ENCODE measurements around the gene KCNJ10.

Gene KCNJ10

GRCh38 chr1:160020196-160020595, 49.8 kb downstream of the KCNJ10 start:
- DNase-seq: no peak

- no peak for DNase-seq
These were observed 51.1 kb downstream of the KCNJ10 start for GRCh38 chr1:160018900-160019299.

GRCh38 chr1:160018347-160018746, 51.6 kb downstream of the KCNJ10 start:
- DNase-seq: no peak

GRCh38 chr1:160017592-160017991, 52.4 kb downstream of the KCNJ10 start:
- DNase-seq: no peak

- DNase-seq: no peak
These were observed 58.2 kb downstream of the KCNJ10 start for GRCh38 chr1:160011781-160012180.

GRCh38 chr1:160009801-160010200, 60.2 kb downstream of the KCNJ10 start:
- no peak for DNase-seq

GRCh38 chr1:160009081-160009480, 60.9 kb downstream of the KCNJ10 start:
- no peak for DNase-seq

GRCh38 chr1:160007577-160008200, 62.3 kb downstream of the KCNJ10 start:
- peak in 1 of 2 experiments; percentile 38 for DNase-seq

GRCh38 chr1:160006312-160006940, 63.5 kb downstream of the KCNJ10 start:
- peak in 1 of 2 experiments; percentile 74 for DNase-seq

- no peak for DNase-seq
These were observed 64.9 kb downstream of the KCNJ10 start for GRCh38 chr1:160005070-160005469.

- no peak for DNase-seq
These were observed 65.5 kb downstream of the KCNJ10 start for GRCh38 chr1:160004425-160004824.

GRCh38 chr1:160004001-160004400, 66.0 kb downstream of the KCNJ10 start:
- no peak for DNase-seq

GRCh38 chr1:160001440-160001839, 68.5 kb downstream of the KCNJ10 start:
- no peak for DNase-seq

- DNase-seq: no peak
These were observed 70.8 kb downstream of the KCNJ10 start for GRCh38 chr1:159999204-159999603.

GRCh38 chr1:159996653-159997052, 73.3 kb downstream of the KCNJ10 start:
- DNase-seq: no peak

- no peak for DNase-seq
These were observed 75.1 kb downstream of the KCNJ10 start for GRCh38 chr1:159994896-159995295.

GRCh38 chr1:159993911-159994310, 76.0 kb downstream of the KCNJ10 start:
- no peak for DNase-seq

GRCh38 chr1:159992161-159992560, 77.8 kb downstream of the KCNJ10 start:
- no peak for DNase-seq

- no peak for DNase-seq
These were observed 78.4 kb downstream of the KCNJ10 start for GRCh38 chr1:159991513-159991912.

GRCh38 chr1:159990005-159990404, 80.0 kb downstream of the KCNJ10 start:
- no peak for DNase-seq

GRCh38 chr1:159989581-159989980, 80.4 kb downstream of the KCNJ10 start:
- DNase-seq: no peak

- DNase-seq: no peak
These were observed 82.0 kb downstream of the KCNJ10 start for GRCh38 chr1:159988006-159988405.

GRCh38 chr1:159987186-159987585, 82.8 kb downstream of the KCNJ10 start:
- DNase-seq: no peak

GRCh38 chr1:159986531-159986930, 83.4 kb downstream of the KCNJ10 start:
- no peak for DNase-seq

- DNase-seq: no peak
These were observed 83.9 kb downstream of the KCNJ10 start for GRCh38 chr1:159986093-159986492.
